ENCODE results near the gene CCDC6. TPM values are rescaled to one million over a fixed set of nuclear protein-coding genes. Genes with fewer than 3 reads are reported as not detected.

CCDC6 gene
- polyA plus RNA-seq, 3 donors: 4.2 to 13.5 (median 6.2) TPM

DNA sequence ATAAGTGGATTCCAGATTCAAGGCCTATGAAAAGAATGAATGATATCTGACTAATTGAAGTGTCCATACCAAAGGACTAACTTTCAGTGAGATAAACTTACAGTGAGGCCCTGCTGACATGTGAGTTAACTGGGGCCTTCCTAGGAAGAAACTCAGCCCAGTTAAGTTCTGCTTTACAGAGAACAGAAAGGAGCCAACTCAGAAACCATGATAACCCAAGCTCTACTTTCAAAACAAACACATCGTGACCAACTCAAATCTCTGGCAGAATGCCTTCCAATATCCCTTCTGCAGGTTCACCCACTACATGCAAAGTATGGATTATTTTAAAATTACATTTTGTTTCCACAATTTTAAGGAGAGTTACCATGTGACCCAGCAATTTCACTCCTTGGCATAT lies 77.3 kb downstream of the CCDC6 start:
- H3K4me1 Mint-ChIP-seq: peaks cover 12% of the 10 kb centered on the region
- Histone ChIP-seq H2AFZ (ENCODE audit: insufficient read depth, low read depth, low read length, poor library complexity, severe bottlenecking) (no peak overlapping the region), H3K79me2 (ENCODE audit: insufficient read depth, low read length) (no peaks in the 10 kb centered on the region), H4K20me1 (ENCODE audit: insufficient read depth, low read length) (peaks cover 38% of the 10 kb centered on the region), H3K27ac (ENCODE audit: low read depth in 1 of 2, low read length in 2 of 2) (no peak overlapping the region), H3K9ac (ENCODE audit: insufficient read depth, low read length, poor library complexity, severe bottlenecking) (no peak overlapping the region), H3K4me2 (replicated peaks; ENCODE audit: extremely low read depth, low read length, poor library complexity, severe bottlenecking) (no peak overlapping the region), H3K4me1 (ENCODE audit: control insufficient read depth in 1 of 2, insufficient read depth in 2 of 2, low read length in 2 of 2) (peaks cover 4 to 8% of the 10 kb centered on the region in 2 donors), H3K9me3 (replicated peaks in 1 of 2; ENCODE audit: control insufficient read depth in 1 of 2, insufficient read depth in 1 of 2, low read length in 2 of 2) (no peaks in the 10 kb centered on the region), H3K4me3 (replicated peaks in 1 of 3; ENCODE audit: low read depth in 2 of 3, low read length in 3 of 3) (no peak overlapping the region), H3K27me3 (ENCODE audit: control insufficient read depth in 2 of 2, insufficient read depth in 2 of 2, low read length in 2 of 2) (no peaks in the 10 kb centered on the region), H3K36me3 (replicated peaks in 1 of 2; ENCODE audit: control insufficient read depth in 1 of 2, insufficient read depth in 2 of 2, low read length in 2 of 2) (peaks cover 7 to 66% of the 10 kb centered on the region in 2 donors)
- H3K4me3 Mint-ChIP-seq: no peak overlapping the region
- no peak overlapping the region for H3K27ac Mint-ChIP-seq
- H3K9me3 Mint-ChIP-seq: no peaks in the 10 kb centered on the region
- DNase-seq: no peak
- intact Hi-C loops (cut with micrococcal nuclease): no loop called here
- TF ChIP-seq, protein P1, sequence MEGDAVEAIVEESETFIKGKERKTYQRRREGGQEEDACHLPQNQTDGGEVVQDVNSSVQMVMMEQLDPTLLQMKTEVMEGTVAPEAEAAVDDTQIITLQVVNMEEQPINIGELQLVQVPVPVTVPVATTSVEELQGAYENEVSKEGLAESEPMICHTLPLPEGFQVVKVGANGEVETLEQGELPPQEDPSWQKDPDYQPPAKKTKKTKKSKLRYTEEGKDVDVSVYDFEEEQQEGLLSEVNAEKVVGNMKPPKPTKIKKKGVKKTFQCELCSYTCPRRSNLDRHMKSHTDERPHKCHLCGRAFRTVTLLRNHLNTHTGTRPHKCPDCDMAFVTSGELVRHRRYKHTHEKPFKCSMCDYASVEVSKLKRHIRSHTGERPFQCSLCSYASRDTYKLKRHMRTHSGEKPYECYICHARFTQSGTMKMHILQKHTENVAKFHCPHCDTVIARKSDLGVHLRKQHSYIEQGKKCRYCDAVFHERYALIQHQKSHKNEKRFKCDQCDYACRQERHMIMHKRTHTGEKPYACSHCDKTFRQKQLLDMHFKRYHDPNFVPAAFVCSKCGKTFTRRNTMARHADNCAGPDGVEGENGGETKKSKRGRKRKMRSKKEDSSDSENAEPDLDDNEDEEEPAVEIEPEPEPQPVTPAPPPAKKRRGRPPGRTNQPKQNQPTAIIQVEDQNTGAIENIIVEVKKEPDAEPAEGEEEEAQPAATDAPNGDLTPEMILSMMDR (IDR thresholded peaks at IDR 0.05): no peak
- peaks cover 41 to 50% of the 10 kb centered on the region in 2 donors for H3K36me3 Mint-ChIP-seq
- no CpG with 5 or more reads among the region's 1 CpG for WGBS (ENCODE audit: insufficient coverage)
- peaks cover 0 to 2% (median 0%) of the 10 kb centered on the region in 3 donors for H3K27me3 Mint-ChIP-seq (ENCODE audit: low read depth in 3 of 3)

DNA sequence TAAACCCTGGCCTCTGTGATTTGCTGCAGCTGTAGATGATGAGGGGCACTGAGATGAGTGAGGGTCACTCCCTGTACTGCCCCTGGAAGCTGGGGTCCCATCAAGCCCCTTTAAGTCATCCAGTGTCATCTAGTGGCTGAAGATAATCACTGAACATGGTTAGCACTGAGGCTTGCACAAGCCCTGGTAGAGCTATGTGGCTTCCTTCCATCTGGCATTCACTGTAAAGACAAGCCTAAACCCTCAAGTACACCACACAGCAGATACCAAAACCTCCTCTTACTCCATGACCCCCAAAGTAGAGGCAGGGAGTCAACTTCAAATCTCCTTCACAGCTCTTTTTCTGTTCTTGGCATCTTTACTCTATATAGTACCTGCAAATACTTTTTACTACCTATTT lies 80.4 kb downstream of the CCDC6 start:
- Histone ChIP-seq H3K9ac (ENCODE audit: insufficient read depth, low read length, poor library complexity, severe bottlenecking) (no peak overlapping the region), H4K20me1 (ENCODE audit: insufficient read depth, low read length) (peaks cover 49% of the 10 kb centered on the region), H3K36me3 (replicated peaks in 1 of 2; ENCODE audit: control insufficient read depth in 1 of 2, insufficient read depth in 2 of 2, low read length in 2 of 2) (peaks cover 5 to 60% of the 10 kb centered on the region in 2 donors), H3K4me3 (replicated peaks in 1 of 3; ENCODE audit: low read depth in 2 of 3, low read length in 3 of 3) (no peak overlapping the region), H3K79me2 (ENCODE audit: insufficient read depth, low read length) (no peaks in the 10 kb centered on the region), H3K4me2 (replicated peaks; ENCODE audit: extremely low read depth, low read length, poor library complexity, severe bottlenecking) (no peak overlapping the region), H3K9me3 (replicated peaks in 1 of 2; ENCODE audit: control insufficient read depth in 1 of 2, insufficient read depth in 1 of 2, low read length in 2 of 2) (no peaks in the 10 kb centered on the region), H3K27ac (ENCODE audit: low read depth in 1 of 2, low read length in 2 of 2) (no peak overlapping the region), H3K4me1 (ENCODE audit: control insufficient read depth in 1 of 2, insufficient read depth in 2 of 2, low read length in 2 of 2) (no peaks in the 10 kb centered on the region), H2AFZ (ENCODE audit: insufficient read depth, low read depth, low read length, poor library complexity, severe bottlenecking) (no peak overlapping the region), H3K27me3 (ENCODE audit: control insufficient read depth in 2 of 2, insufficient read depth in 2 of 2, low read length in 2 of 2) (no peaks in the 10 kb centered on the region)
- H3K36me3 Mint-ChIP-seq: peaks cover 28 to 38% of the 10 kb centered on the region in 2 donors
- TF ChIP-seq, protein P1 (IDR thresholded peaks at IDR 0.05): no peak
- peak overlapping the region in 1 of 7 donors; percentile 34 for H3K27ac Mint-ChIP-seq
- H3K27me3 Mint-ChIP-seq (ENCODE audit: low read depth in 3 of 3): no peaks in the 10 kb centered on the region
- no peak overlapping the region for H3K4me3 Mint-ChIP-seq
- no peak for DNase-seq
- peaks cover 0 to 1% (median 0%) of the 10 kb centered on the region in 7 donors for H3K9me3 Mint-ChIP-seq
- H3K4me1 Mint-ChIP-seq: no peaks in the 10 kb centered on the region
- intact Hi-C loops (cut with micrococcal nuclease): no loop called here
